Skeletal muscle tissue (tissue), 4 donors: ENCODE results near the gene STARD5. TPM values are rescaled to one million over a fixed set of nuclear protein-coding genes. Genes with fewer than 3 reads are reported as not detected.

Experiments used
- H3K27ac ChIP-seq: one replicate; pipeline ENCODE4 v1.7.0; 2013; ENCODE audit warnings: mild to moderate bottlenecking, low read depth, low read length, inconsistent platforms
- H3K27me3 ChIP-seq, 3 donors: one replicate each; pipeline ENCODE4 v1.7.0; 2013; ENCODE audit warnings: low read length in 3 of 3; ENCODE audit not compliant: control insufficient read depth in 3 of 3, insufficient read depth in 3 of 3
- H3K36me3 ChIP-seq, 3 donors: one replicate each; pipeline ENCODE4 v1.7.0; 2013; ENCODE audit warnings: low read length in 3 of 3; ENCODE audit not compliant: control insufficient read depth in 3 of 3, insufficient read depth in 3 of 3
- H3K4me1 ChIP-seq, 3 donors: one replicate each; pipeline ENCODE4 v1.7.0; 2013; ENCODE audit warnings: low read length in 3 of 3, mild to moderate bottlenecking in 3 of 3; ENCODE audit not compliant: control insufficient read depth in 3 of 3, insufficient read depth in 3 of 3
- H3K4me3 ChIP-seq, 3 donors: one replicate each; pipeline ENCODE4 v1.7.0; 2013; ENCODE audit warnings: low read length in 3 of 3
- H3K9ac ChIP-seq, 3 donors: one replicate each; pipeline ENCODE4 v1.7.0; 2013; ENCODE audit warnings: low read length in 3 of 3, mild to moderate bottlenecking in 3 of 3, moderate library complexity in 2 of 3, low read depth in 1 of 3
- H3K9me3 ChIP-seq, 3 donors: one replicate each; pipeline ENCODE4 v1.7.0; 2013; ENCODE audit warnings: low read length in 3 of 3; ENCODE audit not compliant: control insufficient read depth in 3 of 3
- total RNA-seq: library from RNA; depleted of rRNA; stranded (reverse); fragments of >200 nt; gene quantifications from one replicate; pipeline ENCODE4 v1.2.3, GENCODE V29; 2014
- donor health status: Osteomylitis.

STARD5 gene
- total RNA-seq, 1 donor from 2014 or later, result 2.1 TPM

GRCh38 chr15:81288616-81289015 is 35.3 kb downstream of the STARD5 start:
- Histone ChIP-seq H3K9me3 (no peaks in the 10 kb centered on the region), H3K4me3 (no peak overlapping the region), H3K27me3 (peaks cover 0 to 4% (median 0%) of the 10 kb centered on the region in 3 donors), H3K4me1 (no peaks in the 10 kb centered on the region), H3K9ac (no peak overlapping the region), H3K36me3 (no peaks in the 10 kb centered on the region), H3K27ac (no peak overlapping the region)

- no peak overlapping the region for H3K27ac ChIP-seq
- no peak overlapping the region for H3K4me3 ChIP-seq
- H3K9me3 ChIP-seq, result no peaks in the 10 kb centered on the region
- peaks cover 0 to 3% (median 0%) of the 10 kb centered on the region in 3 donors for H3K27me3 ChIP-seq
- no peak overlapping the region for H3K9ac ChIP-seq
- H3K4me1 ChIP-seq, result no peaks in the 10 kb centered on the region
- H3K36me3 ChIP-seq, result no peaks in the 10 kb centered on the region
These were observed 35.9 kb downstream of the STARD5 start for GRCh38 chr15:81288040-81288439.

GRCh38 chr15:81286621-81287121 is 37.3 kb downstream of the STARD5 start:
- Histone ChIP-seq H3K9ac (no peak overlapping the region), H3K36me3 (peaks cover 0 to 2% (median 0%) of the 10 kb centered on the region in 3 donors), H3K27ac (no peak overlapping the region), H3K27me3 (no peaks in the 10 kb centered on the region), H3K4me1 (no peaks in the 10 kb centered on the region), H3K9me3 (no peaks in the 10 kb centered on the region), H3K4me3 (no peak overlapping the region)

GRCh38 chr15:81285461-81285860 is 38.5 kb downstream of the STARD5 start:
- Histone ChIP-seq H3K27ac (no peak overlapping the region), H3K9me3 (no peaks in the 10 kb centered on the region), H3K36me3 (peaks cover 0 to 2% (median 0%) of the 10 kb centered on the region in 3 donors)

DNA sequence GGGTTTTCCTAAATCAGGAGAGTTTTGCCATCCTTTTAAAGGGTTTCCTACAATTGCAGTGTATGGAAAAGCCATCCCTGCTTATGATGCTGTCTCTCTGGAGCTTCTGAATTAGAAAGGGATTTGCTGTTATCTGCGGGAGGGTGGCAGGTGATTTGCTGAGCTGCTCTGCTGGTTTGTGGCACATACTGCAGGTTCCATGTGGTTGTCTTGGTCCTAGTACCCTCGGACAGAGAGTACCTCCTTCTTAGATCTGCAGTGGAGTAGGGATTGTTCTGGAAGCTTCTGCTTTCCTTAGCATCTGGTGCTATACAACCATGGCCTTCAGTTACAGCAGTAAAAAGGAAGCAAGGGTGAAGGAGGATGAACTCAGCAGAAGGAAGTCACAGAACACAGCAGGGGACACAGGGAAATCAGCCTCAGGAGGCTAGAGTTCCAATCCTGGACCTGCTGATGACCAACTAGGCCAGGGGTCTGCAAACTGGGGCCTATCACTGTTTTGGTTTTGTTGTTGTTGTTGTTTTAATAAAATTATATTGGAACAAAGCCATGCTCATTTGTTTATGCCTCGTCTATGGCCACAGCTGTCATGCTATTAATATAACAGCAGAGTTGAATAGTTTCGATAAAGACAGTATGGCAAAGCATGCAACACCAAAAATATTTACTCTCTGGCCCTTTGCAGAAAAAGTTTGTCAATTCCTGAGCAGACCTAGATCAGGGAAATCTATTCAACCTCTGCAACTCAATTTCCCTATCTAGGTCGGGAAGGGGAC is 39.5 kb downstream of the STARD5 start:
- Histone ChIP-seq H3K36me3 (peaks cover 0 to 2% (median 0%) of the 10 kb centered on the region in 3 donors), H3K4me1 (no peaks in the 10 kb centered on the region), H3K9ac (no peak overlapping the region), H3K4me3 (no peak overlapping the region), H3K9me3 (no peaks in the 10 kb centered on the region), H3K27ac (no peak overlapping the region), H3K27me3 (no peaks in the 10 kb centered on the region)

More at GRCh38 chr15:81285461-81285860, 38.5 kb downstream of the STARD5 start:
- Histone ChIP-seq H3K9ac (no peak overlapping the region), H3K4me3 (no peak overlapping the region), H3K4me1 (no peaks in the 10 kb centered on the region), H3K27me3 (no peaks in the 10 kb centered on the region)

DNA sequence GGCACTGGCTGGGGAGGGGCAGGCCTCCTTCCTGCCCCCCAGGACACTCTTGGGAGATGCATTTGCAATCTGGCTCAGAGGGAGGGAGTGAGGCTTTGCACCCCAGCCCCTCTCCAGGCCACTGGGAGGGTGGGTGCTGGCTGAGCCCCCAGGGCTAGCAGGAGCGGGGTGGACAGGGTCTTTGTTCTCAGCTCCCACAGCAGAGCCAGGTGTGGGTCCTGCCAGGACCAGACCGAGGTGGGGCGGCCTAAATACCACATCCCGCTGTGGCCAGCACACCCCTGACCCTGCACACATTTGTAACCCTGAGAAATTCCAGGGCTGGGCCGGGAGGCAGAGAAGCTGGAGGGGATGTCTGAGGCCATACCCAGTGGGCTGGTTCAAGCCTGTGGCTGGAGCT is 41.0 kb downstream of the STARD5 start:
- no peaks in the 10 kb centered on the region for H3K27me3 ChIP-seq
- no peak overlapping the region for H3K9ac ChIP-seq
- no peak overlapping the region for H3K27ac ChIP-seq
- H3K9me3 ChIP-seq, result no peaks in the 10 kb centered on the region
- no peaks in the 10 kb centered on the region for H3K4me1 ChIP-seq
- H3K4me3 ChIP-seq, result no peak overlapping the region
- H3K36me3 ChIP-seq, result peaks cover 0 to 2% (median 0%) of the 10 kb centered on the region in 3 donors

DNA sequence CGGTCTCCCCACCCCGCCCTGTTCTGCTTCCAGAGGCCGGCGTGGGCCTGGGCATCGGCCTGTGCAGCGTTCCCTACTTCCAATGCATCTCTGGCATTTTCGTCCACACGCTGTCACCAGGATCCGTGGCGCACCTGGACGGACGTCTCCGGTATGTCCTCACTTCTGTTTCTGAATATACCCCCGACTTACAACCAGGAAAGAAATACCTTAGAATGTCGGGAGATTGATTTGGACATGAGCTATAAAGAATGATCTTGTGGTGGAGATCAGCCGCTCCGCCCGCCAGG is 41.4 kb downstream of the STARD5 start:
- no peak overlapping the region for H3K9ac ChIP-seq
- no peaks in the 10 kb centered on the region for H3K27me3 ChIP-seq
- peaks cover 0 to 2% (median 0%) of the 10 kb centered on the region in 3 donors for H3K36me3 ChIP-seq
- no peak overlapping the region for H3K4me3 ChIP-seq
- H3K27ac ChIP-seq, result no peak overlapping the region
- no peaks in the 10 kb centered on the region for H3K4me1 ChIP-seq
- no peaks in the 10 kb centered on the region for H3K9me3 ChIP-seq

DNA sequence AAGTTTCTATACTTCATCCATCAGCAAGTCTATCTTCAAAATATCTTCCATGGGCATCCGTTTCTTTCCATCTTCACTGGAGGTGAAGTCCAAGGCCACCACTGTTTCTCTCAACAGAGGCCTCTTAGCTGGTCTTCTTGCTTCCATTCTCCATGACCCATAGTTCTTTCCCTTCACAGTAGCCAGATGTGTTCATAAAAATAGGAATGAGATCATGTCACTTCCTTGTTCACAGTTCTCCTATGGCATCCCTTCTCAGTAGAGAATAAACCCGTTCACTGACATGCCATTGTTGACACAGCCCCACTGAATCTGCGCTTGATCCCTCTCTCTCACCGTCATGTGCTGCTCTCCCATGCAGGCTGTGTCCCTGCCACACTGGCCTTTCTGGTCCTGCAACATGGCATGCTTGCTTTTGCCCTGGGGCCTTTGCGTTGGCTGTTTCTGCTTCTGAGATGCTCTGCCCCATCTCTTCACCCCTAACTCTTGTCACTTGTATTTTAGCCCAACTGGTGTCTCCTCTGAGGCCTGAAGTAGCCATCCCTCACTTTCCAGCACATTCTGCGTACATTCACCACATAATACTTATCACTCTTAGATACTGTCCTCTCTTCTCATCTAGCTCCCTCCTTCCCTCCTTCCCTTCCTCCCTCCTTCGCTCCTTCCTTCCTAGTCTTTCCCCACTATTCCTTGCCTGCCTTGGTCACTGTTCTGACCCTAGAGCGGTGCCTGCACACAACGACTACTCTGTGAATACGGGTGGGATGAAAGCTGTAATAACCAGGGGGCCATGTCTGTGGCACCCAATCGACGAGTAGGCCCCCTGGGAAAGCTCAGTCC is 42.0 kb downstream of the STARD5 start:
- no peaks in the 10 kb centered on the region for H3K27me3 ChIP-seq
- no peaks in the 10 kb centered on the region for H3K4me1 ChIP-seq
- no peak overlapping the region for H3K4me3 ChIP-seq
- peaks cover 0 to 2% (median 0%) of the 10 kb centered on the region in 3 donors for H3K9me3 ChIP-seq
- no peak overlapping the region for H3K27ac ChIP-seq
- no peak overlapping the region for H3K9ac ChIP-seq
- peaks cover 0 to 2% (median 0%) of the 10 kb centered on the region in 3 donors for H3K36me3 ChIP-seq

DNA sequence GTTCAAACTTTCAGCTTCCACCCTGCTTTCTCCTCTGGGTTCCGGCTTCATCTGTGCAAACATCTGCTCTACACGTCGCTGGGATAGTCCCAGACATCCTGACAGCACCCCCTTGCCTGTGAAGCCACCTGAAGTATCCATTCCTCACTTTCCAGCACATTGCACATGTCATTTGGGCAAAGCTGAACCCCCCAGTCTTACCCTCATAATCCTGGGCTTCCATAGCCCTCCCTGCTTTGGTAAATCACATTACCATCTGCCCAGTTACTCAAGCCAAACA is 42.5 kb downstream of the STARD5 start:
- Histone ChIP-seq H3K36me3 (peaks cover 0 to 2% (median 0%) of the 10 kb centered on the region in 3 donors), H3K27ac (no peak overlapping the region), H3K9ac (no peak overlapping the region), H3K4me1 (no peaks in the 10 kb centered on the region), H3K27me3 (no peaks in the 10 kb centered on the region), H3K9me3 (peaks cover 0 to 2% (median 0%) of the 10 kb centered on the region in 3 donors), H3K4me3 (no peak overlapping the region)
